ENCODE measurements around the gene UBA7.

The UBA7 gene

GRCh38 chr3:49805897-49806701 is 7.7 kb downstream of the UBA7 start:
- in situ Hi-C loops (cut with HindIII; ENCODE audit: low pct_ligation_motif_present, low pct_unique_long_range_greater_than_20kb, low sequenced_read_pairs) = no loop called here
- DNase-seq = no peak

GRCh38 chr3:49805367-49805782 is 8.4 kb downstream of the UBA7 start:
- DNase-seq = no peak
- in situ Hi-C loops (cut with HindIII; ENCODE audit: low pct_ligation_motif_present, low pct_unique_long_range_greater_than_20kb, low sequenced_read_pairs) = no loop called here

- DNase-seq = no peak
- in situ Hi-C loops (cut with HindIII; ENCODE audit: low pct_ligation_motif_present, low pct_unique_long_range_greater_than_20kb, low sequenced_read_pairs) = no loop called here
These were observed 9.4 kb downstream of the UBA7 start for GRCh38 chr3:49804141-49805041.

GRCh38 chr3:49803465-49804140 is 10.2 kb downstream of the UBA7 start:
- no peak for DNase-seq
- in situ Hi-C loops (cut with HindIII; ENCODE audit: low pct_ligation_motif_present, low pct_unique_long_range_greater_than_20kb, low sequenced_read_pairs) = no loop called here

GRCh38 chr3:49802719-49803464 is 10.9 kb downstream of the UBA7 start, which contains the start of gene INKA1:
Gene INKA1 (plus strand): TSS chr3:49803261. CDS start chr3:49803393, 132 bp downstream.
- in situ Hi-C loops (cut with HindIII; ENCODE audit: low pct_ligation_motif_present, low pct_unique_long_range_greater_than_20kb, low sequenced_read_pairs) = no loop called here
- DNase-seq = peak; percentile 78

- in situ Hi-C loops (cut with HindIII; ENCODE audit: low pct_ligation_motif_present, low pct_unique_long_range_greater_than_20kb, low sequenced_read_pairs) = no loop called here
- no peak for DNase-seq
These were observed 12.6 kb downstream of the UBA7 start for GRCh38 chr3:49801160-49801559.

- peak; percentile 47 for DNase-seq
- in situ Hi-C loops (cut with HindIII; ENCODE audit: low pct_ligation_motif_present, low pct_unique_long_range_greater_than_20kb, low sequenced_read_pairs) = no loop called here
These were observed 14.0 kb downstream of the UBA7 start, which contains the start of gene CDHR4 for GRCh38 chr3:49799761-49800160. Gene CDHR4 (minus strand): TSS chr3:49799873. CDS start chr3:49799812, 61 bp downstream.

- in situ Hi-C loops (cut with HindIII; ENCODE audit: low pct_ligation_motif_present, low pct_unique_long_range_greater_than_20kb, low sequenced_read_pairs) = no loop called here
- no peak for DNase-seq
These were observed 14.6 kb downstream of the UBA7 start for GRCh38 chr3:49799105-49799504.

- no peak for DNase-seq
- in situ Hi-C loops (cut with HindIII; ENCODE audit: low pct_ligation_motif_present, low pct_unique_long_range_greater_than_20kb, low sequenced_read_pairs) = no loop called here
These were observed 18.5 kb downstream of the UBA7 start for GRCh38 chr3:49794926-49795905.

- in situ Hi-C loops (cut with HindIII; ENCODE audit: low pct_ligation_motif_present, low pct_unique_long_range_greater_than_20kb, low sequenced_read_pairs) = no loop called here
- DNase-seq = no peak
These were observed 19.3 kb downstream of the UBA7 start for GRCh38 chr3:49794431-49794830.

GRCh38 chr3:49793486-49794085 is 20.2 kb downstream of the UBA7 start:
- in situ Hi-C loops (cut with HindIII; ENCODE audit: low pct_ligation_motif_present, low pct_unique_long_range_greater_than_20kb, low sequenced_read_pairs) = no loop called here
- no peak for DNase-seq

- DNase-seq = no peak
- in situ Hi-C loops (cut with HindIII; ENCODE audit: low pct_ligation_motif_present, low pct_unique_long_range_greater_than_20kb, low sequenced_read_pairs) = no loop called here
These were observed 21.2 kb downstream of the UBA7 start for GRCh38 chr3:49792371-49793150.

- DNase-seq = no peak
- in situ Hi-C loops (cut with HindIII; ENCODE audit: low pct_ligation_motif_present, low pct_unique_long_range_greater_than_20kb, low sequenced_read_pairs) = no loop called here
These were observed 22.2 kb downstream of the UBA7 start for GRCh38 chr3:49791571-49791970.

GRCh38 chr3:49790626-49791411 is 22.9 kb downstream of the UBA7 start:
- in situ Hi-C loops (cut with HindIII; ENCODE audit: low pct_ligation_motif_present, low pct_unique_long_range_greater_than_20kb, low sequenced_read_pairs) = no loop called here
- DNase-seq = no peak

GRCh38 chr3:49788056-49788455 is 25.7 kb downstream of the UBA7 start:
- DNase-seq = no peak
- in situ Hi-C loops (cut with HindIII; ENCODE audit: low pct_ligation_motif_present, low pct_unique_long_range_greater_than_20kb, low sequenced_read_pairs) = no loop called here

All from ACHN (cell line).